Astrocyte of the spinal cord (primary cell): ENCODE measurements around the gene ADCY5.
"Not testable (repeated sequence)": the region's sequence is repeated elsewhere in the genome, so short reads cannot be mapped to it uniquely, and the experiment has no call there.

Experiments
- DNase-seq: peaks from one replicate; pipeline ENCODE4 v3.0.0; 2011; ENCODE audit warnings: low read depth, low spot score
- H3K4me3 ChIP-seq: 2 replicates; pipeline ENCODE4 v1.5.1; 2011; ENCODE audit warnings: low read depth, mild to moderate bottlenecking, low read length, moderate library complexity
- CTCF ChIP-seq: IDR thresholded peaks from 2 replicates; pipeline ENCODE4 v1.5.1; 2012; ENCODE audit warnings: low read depth, mild to moderate bottlenecking, low read length, inconsistent platforms
- in situ Hi-C: cut with HindIII; loops from 2 replicates; pipeline ENCODE4 v1.10.0; 2017; ENCODE audit warnings: low sequenced_read_pairs

Gene ADCY5

GRCh38 chr3:123244128-123244527 lies 204.8 kb downstream of the ADCY5 start:
- in situ Hi-C loops: no loop called here
- no peak overlapping the region for H3K4me3 ChIP-seq
- TF ChIP-seq CTCF: no peak
- no peak for DNase-seq

- TF ChIP-seq CTCF: no peak
- DNase-seq: no peak
- in situ Hi-C loops: no loop called here
- no peak overlapping the region for H3K4me3 ChIP-seq
These were observed 209.1 kb downstream of the ADCY5 start for GRCh38 chr3:123239756-123240155.

GRCh38 chr3:123239186-123239585 lies 209.7 kb downstream of the ADCY5 start:
- in situ Hi-C loops, DNase-seq, H3K4me3 ChIP-seq: not testable (repeated sequence)

DNA sequence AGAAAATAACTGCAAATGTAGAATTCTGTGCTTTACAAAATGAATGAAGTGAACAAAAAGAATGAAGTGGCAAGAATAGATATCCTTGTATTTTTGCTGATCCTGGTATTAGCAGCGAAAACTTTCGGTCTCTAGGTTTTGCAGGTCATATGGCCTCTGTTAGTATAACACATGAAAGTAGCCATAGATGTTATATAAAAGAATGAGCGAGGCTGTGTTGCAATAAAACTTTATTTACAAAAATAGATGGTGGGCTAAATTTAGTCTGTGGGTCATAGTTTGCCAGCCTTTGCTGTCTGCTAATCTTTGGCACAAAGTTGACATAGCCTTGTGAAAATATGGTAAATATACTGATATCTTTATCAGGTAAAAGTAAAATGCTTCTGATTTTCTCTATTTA lies 212.0 kb downstream of the ADCY5 start:
- DNase-seq: no peak
- in situ Hi-C loops: no loop called here
- no peak for TF ChIP-seq CTCF
- H3K4me3 ChIP-seq: no peak overlapping the region
